Midbrain (tissue), 1 donor: ENCODE data around the gene SLC16A10.
"Not testable (repeated sequence)": the region's sequence is repeated elsewhere in the genome, so short reads cannot be mapped to it uniquely, and the experiment has no call there.

ENCODE experiments used
- DNase-seq: peaks from one replicate; lab custom pipeline; 2025; lab: John Stamatoyannopoulos, UW

The SLC16A10 gene

DNA sequence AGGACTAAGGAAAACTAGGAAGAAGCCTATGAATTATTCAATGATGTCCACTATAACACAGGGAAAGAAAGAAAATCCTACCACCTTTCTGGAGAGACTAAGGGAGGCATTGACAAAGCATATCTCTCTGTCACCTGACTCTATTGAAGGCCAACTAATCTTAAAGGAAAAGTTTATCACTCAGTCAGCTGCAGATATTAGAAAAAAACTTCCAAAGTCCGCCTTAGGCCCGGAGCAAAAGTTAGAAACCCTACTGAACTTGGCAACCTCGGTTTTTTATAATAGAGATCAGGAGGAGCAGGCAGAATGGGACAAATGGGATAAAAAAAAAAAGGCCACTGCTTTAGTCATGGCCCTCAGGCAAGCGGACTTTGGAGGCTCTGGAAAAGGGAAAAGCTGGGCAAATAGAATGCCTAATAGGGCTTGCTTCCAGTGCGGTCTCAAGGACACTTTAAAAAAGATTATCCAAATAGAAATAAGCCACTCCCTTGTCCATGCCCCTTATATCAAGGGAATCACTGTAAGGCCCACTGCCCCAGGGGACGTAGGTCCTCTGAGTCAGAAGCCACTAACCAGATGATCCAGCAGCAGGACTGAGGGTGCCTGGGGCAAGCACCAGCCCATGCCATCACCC lies 47.0 kb downstream of the SLC16A10 start:
- DNase-seq = not testable (repeated sequence)

DNA sequence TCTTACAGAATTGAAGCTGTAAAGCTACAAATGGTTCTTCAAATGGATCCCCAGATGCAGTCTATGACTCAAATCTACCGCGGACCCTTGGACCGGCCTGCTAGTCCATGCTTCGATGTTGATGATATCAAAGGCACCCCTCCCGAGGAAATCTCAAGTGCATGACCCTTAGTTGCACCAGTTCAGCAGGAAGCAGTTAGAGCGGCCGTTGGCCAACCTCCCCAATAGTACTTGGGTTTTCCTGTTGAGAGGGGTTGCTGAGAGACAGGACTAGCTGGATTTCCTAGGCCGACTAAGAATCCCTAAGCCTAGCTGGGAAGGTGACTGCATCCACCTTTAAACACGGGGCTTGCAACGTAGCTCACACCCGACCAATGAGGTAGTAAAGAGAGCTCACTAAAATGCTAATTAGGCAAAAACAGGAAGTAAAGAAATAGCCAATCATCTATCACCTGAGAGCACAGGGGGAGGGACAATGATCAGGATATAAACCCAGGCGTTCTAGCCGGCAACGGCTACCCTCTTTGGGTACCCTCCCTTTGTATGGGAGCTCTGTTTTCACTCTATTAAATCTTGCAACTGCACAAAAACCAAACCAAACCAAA lies 50.3 kb downstream of the SLC16A10 start:
- DNase-seq = not testable (repeated sequence)

GRCh38 chr6:111147440-111147839 lies 60.1 kb downstream of the SLC16A10 start:
- no peak for DNase-seq

DNA sequence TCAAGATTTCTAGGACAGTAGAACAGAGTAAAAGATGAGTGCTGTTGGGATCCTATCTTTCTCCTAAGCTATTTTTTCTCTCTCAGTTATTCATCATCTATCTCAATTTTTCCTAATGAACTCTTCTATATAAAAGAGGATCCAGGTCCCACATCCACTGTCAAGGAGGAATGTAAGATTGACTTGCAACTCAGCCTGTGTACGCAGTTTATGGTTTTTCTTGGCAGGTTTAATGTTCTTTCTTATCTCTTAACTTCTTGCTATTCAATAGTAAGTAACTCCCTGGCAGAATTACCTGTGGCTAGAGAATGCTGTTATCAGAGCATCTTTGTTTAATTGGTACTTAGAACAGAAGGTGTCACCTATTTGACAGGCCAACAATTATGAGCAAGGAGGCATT lies 60.8 kb downstream of the SLC16A10 start:
- no peak for DNase-seq

DNA sequence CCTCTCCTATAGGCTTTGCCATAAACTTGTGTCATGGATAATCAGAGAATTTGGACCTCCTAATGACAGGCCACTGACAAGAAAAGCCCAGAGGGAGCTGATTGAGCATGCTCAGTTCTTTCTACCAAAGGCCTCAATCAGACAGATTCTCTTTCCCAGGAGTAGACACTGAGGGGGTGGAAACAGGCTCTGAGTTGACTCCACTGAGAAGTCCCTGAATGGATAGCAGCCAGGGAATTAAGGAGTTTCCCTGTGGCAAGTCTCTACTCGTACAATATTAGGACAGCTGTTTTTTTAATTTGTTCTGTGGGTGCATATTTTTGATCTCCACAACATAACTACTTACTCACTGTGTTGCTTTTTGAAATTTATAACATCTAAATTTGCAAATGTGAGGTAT lies 63.3 kb downstream of the SLC16A10 start:
- DNase-seq = no peak

DNA sequence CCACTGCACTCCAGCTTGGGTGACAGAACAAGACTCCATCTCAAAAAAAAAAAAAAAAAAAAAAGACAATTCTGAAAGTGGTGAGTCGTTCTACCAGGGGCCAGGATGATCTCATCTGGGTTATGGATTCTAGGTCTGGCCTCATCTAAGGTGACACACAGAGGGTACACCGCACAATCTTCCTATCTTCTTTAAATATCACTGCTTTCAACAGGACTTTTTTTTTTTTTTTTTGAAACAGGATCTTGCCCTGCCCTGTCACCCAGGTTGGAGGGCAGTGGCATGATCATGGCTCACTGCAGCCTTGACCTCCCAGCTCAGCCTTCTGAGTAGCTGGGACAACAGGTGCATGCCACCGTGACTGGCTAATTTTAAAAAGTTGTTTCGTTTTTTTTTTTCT lies 67.7 kb downstream of the SLC16A10 start:
- DNase-seq = no peak

- no peak for DNase-seq
Observed at GRCh38 chr6:111157412-111157811, 70.1 kb downstream of the SLC16A10 start.

DNA sequence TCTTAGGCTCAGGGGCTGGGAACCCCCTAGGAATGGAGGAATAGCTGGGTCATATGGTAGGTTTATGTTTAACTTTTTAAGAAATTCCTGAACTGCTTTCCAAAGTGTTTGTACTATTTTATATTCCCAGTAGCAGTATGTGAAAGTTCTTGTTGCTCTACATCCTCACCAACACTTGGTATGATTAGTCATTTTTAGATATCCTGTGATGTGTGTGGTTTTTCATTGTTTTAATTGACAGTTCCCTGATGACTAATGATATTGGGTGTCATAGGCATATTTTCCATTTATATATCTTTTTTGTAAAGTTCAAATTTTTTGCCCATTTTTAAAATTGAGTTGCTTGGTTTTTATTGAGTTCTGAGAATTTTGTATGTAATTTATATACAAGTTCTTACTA lies 72.3 kb downstream of the SLC16A10 start:
- no peak for DNase-seq

- DNase-seq = no peak
Observed at GRCh38 chr6:111161650-111162049, 74.3 kb downstream of the SLC16A10 start.

GRCh38 chr6:111162504-111162903 lies 75.2 kb downstream of the SLC16A10 start:
- DNase-seq = no peak

GRCh38 chr6:111171577-111172400 lies 84.5 kb downstream of the SLC16A10 start:
- no peak for DNase-seq

DNA sequence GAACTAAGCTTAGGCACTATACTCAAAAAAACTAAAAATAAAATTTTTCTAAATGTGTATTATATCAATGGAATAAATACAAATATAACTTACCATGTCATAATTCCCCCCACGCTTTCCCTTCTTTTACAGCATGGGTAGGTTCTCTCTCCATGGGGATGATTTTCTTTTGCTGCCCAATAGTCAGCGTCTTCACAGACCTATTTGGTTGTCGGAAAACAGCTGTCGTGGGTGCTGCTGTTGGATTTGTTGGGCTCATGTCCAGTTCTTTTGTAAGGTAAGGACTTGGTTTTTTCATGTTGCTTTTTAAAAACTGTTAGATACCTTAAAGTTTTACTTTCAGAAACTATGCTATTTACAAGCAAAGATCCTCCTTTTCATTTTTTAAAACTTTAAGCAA lies 85.3 kb downstream of the SLC16A10 start:
- no peak for DNase-seq

- DNase-seq = no peak
Observed at GRCh38 chr6:111173341-111173740, 86.0 kb downstream of the SLC16A10 start.

DNA sequence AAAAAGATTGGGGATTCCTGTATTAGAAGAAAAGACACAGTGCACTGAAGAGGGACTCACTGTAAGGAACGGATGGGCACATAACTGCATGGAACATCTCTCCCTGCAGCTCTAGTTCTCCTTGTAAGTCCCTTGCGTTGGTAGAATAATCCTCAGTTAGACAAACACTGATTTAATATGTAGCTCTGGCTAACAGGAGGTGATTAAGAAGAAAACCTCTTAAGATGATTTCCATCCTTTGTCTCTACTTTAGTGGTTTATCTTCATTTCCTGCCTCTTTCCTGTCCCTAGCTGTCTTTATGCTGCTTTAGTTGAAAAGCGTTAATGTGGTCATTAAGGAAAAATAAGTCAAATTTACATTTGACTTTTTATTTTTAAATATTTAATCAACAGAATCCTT lies 86.6 kb downstream of the SLC16A10 start:
- no peak for DNase-seq

DNA sequence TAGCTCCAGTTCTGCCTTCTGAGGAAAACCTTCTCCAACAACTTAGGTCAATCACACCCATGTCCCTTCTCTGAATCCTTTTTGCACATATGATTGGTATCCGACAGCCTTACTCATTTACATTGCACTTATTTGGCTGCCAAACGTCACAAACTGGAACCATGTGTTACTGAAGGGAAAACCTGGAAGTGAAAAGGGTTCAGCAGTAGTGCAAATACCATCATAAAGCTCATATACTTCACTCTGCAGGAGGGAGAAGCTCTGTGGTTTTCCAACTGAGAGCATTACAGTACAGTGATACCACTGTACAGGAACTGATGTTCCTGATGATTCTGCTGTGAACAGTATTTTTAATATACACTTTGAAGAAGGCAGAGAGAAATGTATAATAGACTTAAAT lies 87.8 kb downstream of the SLC16A10 start:
- DNase-seq = no peak

DNA sequence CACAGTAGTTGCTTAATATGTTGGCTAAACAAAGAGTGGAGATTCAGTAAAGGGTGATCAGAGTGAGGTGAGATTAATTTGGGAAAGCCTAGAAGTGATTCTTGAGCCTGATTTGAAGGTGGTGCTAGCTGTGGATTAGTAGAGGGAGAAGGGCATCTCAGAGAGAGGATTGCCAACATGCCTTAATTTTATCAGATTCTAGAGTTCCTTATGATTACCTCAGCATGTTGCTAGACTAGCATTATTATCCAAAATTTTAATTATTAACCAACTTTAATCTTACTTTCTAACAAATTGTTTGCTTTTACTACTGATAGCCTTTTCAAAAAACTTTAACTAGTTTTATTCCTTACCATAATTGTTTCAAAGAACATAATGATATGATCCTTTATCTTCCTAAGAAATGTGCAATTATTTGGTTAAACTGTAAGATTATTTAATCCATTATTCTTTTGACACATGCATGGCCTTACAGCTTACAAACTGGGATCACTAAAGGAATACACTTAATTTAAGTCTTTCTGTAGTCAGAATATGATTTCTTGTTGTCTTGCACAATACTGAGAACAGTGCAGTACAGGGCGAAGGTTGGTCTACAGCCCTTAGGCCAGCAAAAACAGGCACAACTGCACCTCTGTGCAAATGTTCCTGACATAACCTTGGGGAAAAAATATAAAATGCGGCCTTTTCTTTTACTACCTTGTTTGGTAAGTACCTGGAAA lies 88.9 kb downstream of the SLC16A10 start:
- no peak for DNase-seq

DNA sequence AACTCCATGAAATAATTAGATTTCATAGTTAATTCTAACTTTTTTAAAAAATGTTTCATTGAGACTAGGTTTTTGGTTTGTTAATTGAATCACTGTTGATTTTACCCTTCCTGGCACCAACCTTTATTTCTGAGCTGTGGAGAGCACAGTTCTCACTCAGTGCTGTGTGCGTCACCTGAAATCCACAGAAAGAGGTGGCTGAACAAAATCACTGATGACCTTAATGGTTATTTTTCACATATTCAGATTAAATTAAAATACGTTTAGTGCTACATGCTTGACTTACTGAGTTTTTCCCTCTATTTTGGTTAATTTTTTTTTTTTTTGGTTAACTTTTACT lies 89.4 kb downstream of the SLC16A10 start:
- DNase-seq = no peak

GRCh38 chr6:111177131-111177530 lies 89.8 kb downstream of the SLC16A10 start:
- DNase-seq = no peak

DNA sequence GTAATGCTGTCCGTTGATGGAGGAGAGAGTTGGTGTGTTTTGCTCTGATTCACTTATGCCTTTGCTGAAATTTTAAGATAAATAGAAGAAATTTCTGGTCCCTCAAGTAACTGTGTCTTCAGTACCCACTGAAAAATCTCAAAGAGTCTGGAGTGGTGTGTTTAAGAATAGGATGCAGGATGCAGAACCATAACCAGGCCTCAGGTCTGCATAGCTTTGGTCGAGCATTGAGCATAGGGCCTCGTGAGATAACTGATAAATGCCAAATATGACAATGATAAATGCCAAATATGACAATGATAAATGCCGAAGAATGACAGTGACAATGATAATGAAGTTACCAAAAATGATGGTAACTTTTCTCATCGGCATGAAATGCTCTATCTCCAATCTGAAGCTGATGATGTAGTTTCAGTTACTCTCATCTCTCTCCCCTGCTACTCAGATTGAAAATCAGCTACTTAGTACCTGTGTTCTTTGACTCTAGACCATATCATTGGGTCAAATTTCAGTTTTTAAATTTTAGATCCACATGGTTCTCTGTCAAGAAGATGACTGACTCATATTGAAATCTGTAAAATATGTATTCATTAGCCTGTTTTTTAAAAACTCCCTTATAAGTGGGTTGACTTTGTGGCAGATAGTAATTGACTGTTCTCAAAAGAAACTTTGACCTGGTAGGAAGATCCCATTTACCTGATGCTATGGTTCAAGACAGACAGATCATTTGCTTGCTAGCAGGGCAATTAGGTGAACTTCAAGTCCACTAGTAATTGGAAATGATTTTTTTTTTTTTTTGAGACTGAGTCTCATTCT lies 96.6 kb downstream of the SLC16A10 start:
- DNase-seq = no peak

DNA sequence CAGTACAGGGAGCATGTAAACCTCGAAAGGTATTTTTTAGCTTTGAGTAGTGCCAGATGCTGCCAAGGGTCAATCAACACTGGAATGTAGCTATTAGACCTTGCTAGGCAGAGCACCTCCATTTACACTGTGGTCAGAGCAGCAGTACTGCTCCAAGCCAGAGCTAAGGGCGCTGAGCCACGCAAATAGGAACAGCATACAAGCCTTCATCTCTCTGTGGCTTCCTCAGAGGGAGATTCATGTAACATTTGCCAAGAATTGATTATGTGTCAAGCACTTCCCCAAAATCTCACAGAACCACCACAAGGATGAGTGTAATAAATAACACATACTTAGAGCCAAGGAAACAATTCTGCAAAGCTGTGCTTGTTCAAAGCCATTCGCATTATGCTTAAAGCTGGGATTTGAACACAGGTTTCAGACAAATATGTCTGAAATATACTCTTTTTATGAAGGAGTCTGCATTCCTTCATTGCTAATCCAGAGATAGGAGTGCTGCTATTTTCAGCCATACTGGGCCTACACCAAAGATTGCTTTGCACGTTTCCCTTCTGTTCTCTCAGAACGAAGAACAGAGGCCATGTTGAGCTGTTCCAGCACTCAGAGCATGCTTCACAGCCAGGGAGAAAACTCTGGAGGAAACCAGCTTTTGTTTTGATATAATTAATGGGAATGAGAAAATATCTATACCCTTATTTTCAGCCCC lies 97.7 kb downstream of the SLC16A10 start:
- no peak for DNase-seq

- no peak for DNase-seq
Observed at GRCh38 chr6:111185954-111186353, 98.7 kb downstream of the SLC16A10 start.
